A673 (cell line): ENCODE data around the gene CDH23. TPM values are rescaled to one million over a fixed set of nuclear protein-coding genes. Genes with fewer than 3 reads are reported as not detected.

ENCODE experiments used
- BruUV-seq: library from RNA; stranded (reverse); fragments of 400-500 nt; replicated peaks from 2 replicates; lab custom pipeline; 2021; lab: Mats Ljungman, UMichigan
- CTCF ChIA-PET: fragments of 300-600 bp; sonication (Branson Sonifier 250); formaldehyde crosslinking; loops from one replicate; lab custom pipeline; 2022; ENCODE audit warnings: antibody characterized with exemption; lab: Charles Lee
- POLR2A ChIA-PET: fragments of 300-600 bp; sonication (Branson Sonifier 250); formaldehyde crosslinking; loops from one replicate; lab custom pipeline; 2022; ENCODE audit warnings: antibody characterized with exemption; ENCODE audit not compliant: low non-redundant PET; lab: Charles Lee
- DNase-seq: peaks from one replicate; pipeline ENCODE4 v3.0.0-alpha.2; 2015; ENCODE audit warnings: low spot score
- H3K27ac ChIP-seq: fragments of 200-600 bp; sonication (generic); 2 replicates; pipeline ENCODE4 v1.5.1; 2016; ENCODE audit warnings: mixed run types, low read depth, mild to moderate bottlenecking, mixed read lengths, antibody characterized with exemption, low read length; ENCODE audit not compliant: poor library complexity, severe bottlenecking
- H3K27me3 ChIP-seq: fragments of 200-600 bp; sonication (generic); replicated peaks from 2 replicates; pipeline ENCODE4 v1.6.1; 2017; ENCODE audit warnings: mixed run types, low read depth, mild to moderate bottlenecking, mixed read lengths, antibody characterized with exemption, low read length; ENCODE audit not compliant: insufficient read depth, poor library complexity
- H3K36me3 ChIP-seq: fragments of 200-600 bp; sonication (generic); 2 replicates; pipeline ENCODE4 v1.6.1; 2016; ENCODE audit warnings: mixed run types, mild to moderate bottlenecking, mixed read lengths, antibody characterized with exemption, low read length; ENCODE audit not compliant: insufficient read depth, poor library complexity, severe bottlenecking
- H3K4me1 ChIP-seq: fragments of 200-600 bp; sonication (generic); 2 replicates; pipeline ENCODE4 v1.6.1; 2017; ENCODE audit warnings: mixed run types, mild to moderate bottlenecking, mixed read lengths, antibody characterized with exemption, low read length; ENCODE audit not compliant: insufficient read depth, poor library complexity, severe bottlenecking
- H3K4me3 ChIP-seq: fragments of 200-600 bp; sonication (generic); 2 replicates; pipeline ENCODE4 v1.5.1; 2016; ENCODE audit warnings: low read depth, mixed run types, mild to moderate bottlenecking, mixed read lengths, low read length; ENCODE audit not compliant: poor library complexity, severe bottlenecking
- H3K9me3 ChIP-seq: fragments of 200-600 bp; sonication (generic); 2 replicates; pipeline ENCODE4 v1.6.1; 2016; ENCODE audit warnings: mixed run types, low read depth, mild to moderate bottlenecking, mixed read lengths, antibody characterized with exemption, low read length; ENCODE audit not compliant: poor library complexity, severe bottlenecking
- EZH2 ChIP-seq: fragments of 200-600 bp; sonication (generic); IDR thresholded peaks from 2 replicates; pipeline ENCODE4 v1.6.1; 2017; ENCODE audit warnings: borderline replicate concordance, low read depth, mild to moderate bottlenecking, mixed read lengths, antibody characterized with exemption, low read length; ENCODE audit not compliant: poor library complexity, severe bottlenecking
- intact Hi-C: fragments of 100-400 bp; cut with micrococcal nuclease; formaldehyde crosslinking; loops from one replicate; pipeline ENCODE4 v1.10.0; 2022; ENCODE audit not compliant: unreplicated experiment
- total RNA-seq: library from RNA; stranded (reverse); gene quantifications from 2 replicates; pipeline ENCODE4 v1.2.3, GENCODE V29; 2021
- TF ChIP-seq, protein P1 (sequence below): fragments of 300-800, 200-600 bp; sonication (generic); conservative IDR thresholded peaks from 2 replicates; pipeline ENCODE4 v1.5.1; 2017; ENCODE audit warnings: low read depth, mild to moderate bottlenecking, antibody characterized with exemption, low read length, moderate library complexity, mixed read lengths

Gene CDH23
- total RNA-seq, 1 experiment from 2014 or later = 49.7 TPM

DNA sequence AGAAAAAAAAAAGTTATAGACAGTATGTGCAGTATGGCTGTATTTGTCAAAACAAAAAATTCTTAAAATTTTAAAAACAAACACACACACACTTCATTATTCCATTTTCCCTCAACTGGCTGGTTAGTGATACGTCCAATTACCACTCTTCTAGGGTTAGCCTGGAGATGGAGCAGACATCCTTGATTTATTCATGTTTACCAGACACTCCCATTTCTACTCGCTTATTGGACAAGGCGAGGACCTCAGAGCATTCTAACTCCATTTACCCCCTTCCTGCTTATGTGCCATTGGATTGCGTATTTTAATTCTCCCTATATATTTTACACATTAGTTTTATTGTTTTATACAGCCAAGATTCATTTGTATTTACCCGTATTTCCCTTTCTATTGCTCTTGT lies 8.5 kb upstream of the CDH23 start:
- no TSS peak for BruUV-seq
- H3K4me3 ChIP-seq = no peak overlapping the region
- H3K36me3 ChIP-seq = no peaks in the 10 kb centered on the region
- intact Hi-C loops = no loop called here
- no peaks in the 10 kb centered on the region for H3K9me3 ChIP-seq
- no peaks in the 10 kb centered on the region for H3K27me3 ChIP-seq
- no peak overlapping the region for H3K27ac ChIP-seq
- no peak for TF ChIP-seq EZH2
- TF ChIP-seq, protein P1, sequence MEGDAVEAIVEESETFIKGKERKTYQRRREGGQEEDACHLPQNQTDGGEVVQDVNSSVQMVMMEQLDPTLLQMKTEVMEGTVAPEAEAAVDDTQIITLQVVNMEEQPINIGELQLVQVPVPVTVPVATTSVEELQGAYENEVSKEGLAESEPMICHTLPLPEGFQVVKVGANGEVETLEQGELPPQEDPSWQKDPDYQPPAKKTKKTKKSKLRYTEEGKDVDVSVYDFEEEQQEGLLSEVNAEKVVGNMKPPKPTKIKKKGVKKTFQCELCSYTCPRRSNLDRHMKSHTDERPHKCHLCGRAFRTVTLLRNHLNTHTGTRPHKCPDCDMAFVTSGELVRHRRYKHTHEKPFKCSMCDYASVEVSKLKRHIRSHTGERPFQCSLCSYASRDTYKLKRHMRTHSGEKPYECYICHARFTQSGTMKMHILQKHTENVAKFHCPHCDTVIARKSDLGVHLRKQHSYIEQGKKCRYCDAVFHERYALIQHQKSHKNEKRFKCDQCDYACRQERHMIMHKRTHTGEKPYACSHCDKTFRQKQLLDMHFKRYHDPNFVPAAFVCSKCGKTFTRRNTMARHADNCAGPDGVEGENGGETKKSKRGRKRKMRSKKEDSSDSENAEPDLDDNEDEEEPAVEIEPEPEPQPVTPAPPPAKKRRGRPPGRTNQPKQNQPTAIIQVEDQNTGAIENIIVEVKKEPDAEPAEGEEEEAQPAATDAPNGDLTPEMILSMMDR = no peak
- ChIA-PET POLR2A (no interaction called here), CTCF (no interaction called here)
- H3K4me1 ChIP-seq = no peaks in the 10 kb centered on the region
- no peak for DNase-seq

DNA sequence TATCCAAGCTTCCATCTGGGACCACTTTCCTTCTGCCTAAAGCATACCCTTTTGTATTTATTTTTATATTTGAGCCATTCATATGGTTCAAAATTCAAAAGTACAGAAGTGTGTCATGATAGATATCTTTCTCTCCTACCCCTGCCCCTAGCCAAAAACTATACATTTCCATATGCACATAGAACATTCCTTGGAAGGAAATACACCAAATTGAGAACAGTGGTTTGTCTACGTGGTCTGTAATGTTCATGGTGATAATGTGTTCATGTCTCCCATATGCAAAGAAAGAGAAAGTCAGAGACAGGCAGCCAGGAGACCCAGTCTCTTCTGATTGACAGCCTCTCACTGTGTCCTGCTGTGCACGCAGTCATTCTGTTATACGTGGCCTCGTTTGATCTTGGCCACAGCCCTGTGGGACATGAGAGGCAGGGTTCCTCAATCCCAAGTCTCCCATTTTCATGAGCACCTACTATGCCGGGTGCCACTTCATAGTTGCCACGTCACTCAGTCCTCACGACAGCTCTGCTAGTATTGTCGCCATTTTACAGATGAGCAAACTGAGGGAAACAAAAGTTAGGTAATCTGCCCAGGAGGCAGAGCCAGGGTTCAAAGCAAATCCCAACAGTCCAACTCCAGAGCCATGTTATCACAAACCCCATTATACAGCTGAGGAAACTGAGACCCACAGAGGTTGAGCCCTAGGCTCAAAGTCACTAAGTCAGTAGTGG lies 8.0 kb upstream of the CDH23 start:
- ChIA-PET CTCF (no interaction called here), POLR2A (no interaction called here)
- intact Hi-C loops = no loop called here
- Histone ChIP-seq H3K36me3 (no peaks in the 10 kb centered on the region), H3K9me3 (no peaks in the 10 kb centered on the region), H3K27me3 (no peaks in the 10 kb centered on the region), H3K4me3 (no peak overlapping the region), H3K4me1 (no peaks in the 10 kb centered on the region), H3K27ac (no peak overlapping the region)
- TF ChIP-seq, protein P1 = no peak
- TF ChIP-seq EZH2 = no peak
- BruUV-seq = no TSS peak
- DNase-seq = no peak

DNA sequence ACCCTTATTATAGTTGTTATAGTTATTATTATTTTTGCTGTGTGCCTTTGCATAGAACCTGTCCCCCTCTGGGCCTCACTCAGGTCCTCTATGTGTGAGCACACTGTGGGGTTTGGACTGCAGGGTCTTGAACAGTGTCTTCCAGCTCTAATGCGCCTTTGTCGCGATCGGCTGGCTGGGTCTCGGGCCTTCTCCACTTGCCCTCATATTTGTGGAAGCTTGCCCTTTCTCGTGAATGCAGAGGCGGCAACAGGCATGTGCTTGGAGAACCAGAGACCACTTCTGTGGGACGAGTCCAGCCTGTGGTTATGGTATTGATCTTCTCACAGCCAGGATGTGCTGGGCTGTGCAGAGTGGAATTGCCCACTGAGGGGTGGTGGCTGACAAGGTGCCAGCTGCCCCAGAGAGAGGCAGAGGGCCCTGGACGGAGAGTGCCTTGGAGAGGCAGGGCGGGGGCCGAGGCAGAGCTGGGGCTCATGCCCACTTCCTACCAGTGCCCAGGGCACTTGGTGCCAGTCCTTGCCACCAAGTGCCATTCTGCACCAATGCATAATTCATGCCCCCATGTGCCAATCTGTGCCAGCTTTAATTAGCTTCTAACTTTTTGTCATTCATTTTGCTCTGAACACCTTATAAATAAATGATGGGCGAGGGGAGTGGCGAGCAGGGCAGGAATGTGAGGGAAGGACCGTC lies 6.8 kb upstream of the CDH23 start:
- BruUV-seq = no TSS peak
- TF ChIP-seq, protein P1 = no peak
- TF ChIP-seq EZH2 = no peak
- ChIA-PET CTCF (interaction anchor here (0.6 kb wide), 1 partner anchor 488 kb away, joined by 5 read pairs; no protein-coding TSS in a partner anchor), POLR2A (no interaction called here)
- intact Hi-C loops = no loop called here
- no peaks in the 10 kb centered on the region for H3K27me3 ChIP-seq
- H3K4me1 ChIP-seq = no peaks in the 10 kb centered on the region
- H3K36me3 ChIP-seq = no peaks in the 10 kb centered on the region
- no peaks in the 10 kb centered on the region for H3K9me3 ChIP-seq
- H3K27ac ChIP-seq = no peak overlapping the region
- no peak for DNase-seq
- H3K4me3 ChIP-seq = no peak overlapping the region
